ENCODE data around the gene CCDC192. TPM values are rescaled to one million over a fixed set of nuclear protein-coding genes. Genes with fewer than 3 reads are reported as not detected.

The CCDC192 gene
- total RNA-seq, 2 donors from 2014 or later = not detected

DNA sequence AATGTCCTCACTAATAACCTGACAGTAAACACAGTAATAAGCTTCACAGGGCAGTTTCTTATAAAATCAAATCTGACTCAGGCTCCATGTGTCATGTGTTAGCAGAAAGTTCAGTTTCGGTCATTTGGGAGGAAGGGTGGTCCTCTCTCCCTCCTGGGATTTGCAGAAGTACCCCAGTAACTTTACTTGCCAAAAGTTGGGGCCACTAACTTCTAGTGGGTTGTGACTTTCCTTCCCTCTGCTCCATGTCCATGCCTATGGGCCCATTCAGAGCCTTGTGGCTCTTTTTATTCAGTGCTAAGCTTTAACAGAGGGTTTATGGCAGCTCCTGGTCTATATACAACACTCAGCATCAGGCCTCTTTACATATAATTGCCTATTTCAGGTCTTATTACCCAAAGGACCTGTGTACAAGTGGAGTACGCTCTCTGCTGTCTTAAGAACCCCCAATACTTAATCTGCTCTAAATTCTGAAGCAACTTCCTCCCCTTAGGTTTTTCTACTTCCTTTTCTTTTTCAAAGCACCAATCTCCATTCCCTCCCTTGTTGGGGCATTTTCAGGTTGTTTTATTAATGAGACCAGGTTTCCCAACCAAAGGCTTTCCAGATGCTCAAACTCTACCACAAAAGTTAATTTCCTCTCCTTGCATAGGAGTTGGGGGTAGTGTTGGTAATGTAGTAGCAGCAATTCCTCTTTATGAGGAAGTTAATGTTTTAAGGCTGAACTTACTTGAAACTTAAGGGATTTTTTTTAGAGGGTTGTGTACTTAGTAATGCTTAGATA lies 107.7 kb downstream of the CCDC192 start:
- Histone ChIP-seq H3K27ac (no peak overlapping the region), H3K4me1 (ENCODE audit: control insufficient read depth in 1 of 2, low read depth in 2 of 2) (peaks cover 6 to 16% of the 10 kb centered on the region in 2 donors), H3K9me3 (no peaks in the 10 kb centered on the region), H3K4me3 (no peak overlapping the region), H3K27me3 (replicated peaks; ENCODE audit: insufficient read depth) (no peaks in the 10 kb centered on the region), H3K36me3 (no peaks in the 10 kb centered on the region)
- TF ChIP-seq, protein P1, sequence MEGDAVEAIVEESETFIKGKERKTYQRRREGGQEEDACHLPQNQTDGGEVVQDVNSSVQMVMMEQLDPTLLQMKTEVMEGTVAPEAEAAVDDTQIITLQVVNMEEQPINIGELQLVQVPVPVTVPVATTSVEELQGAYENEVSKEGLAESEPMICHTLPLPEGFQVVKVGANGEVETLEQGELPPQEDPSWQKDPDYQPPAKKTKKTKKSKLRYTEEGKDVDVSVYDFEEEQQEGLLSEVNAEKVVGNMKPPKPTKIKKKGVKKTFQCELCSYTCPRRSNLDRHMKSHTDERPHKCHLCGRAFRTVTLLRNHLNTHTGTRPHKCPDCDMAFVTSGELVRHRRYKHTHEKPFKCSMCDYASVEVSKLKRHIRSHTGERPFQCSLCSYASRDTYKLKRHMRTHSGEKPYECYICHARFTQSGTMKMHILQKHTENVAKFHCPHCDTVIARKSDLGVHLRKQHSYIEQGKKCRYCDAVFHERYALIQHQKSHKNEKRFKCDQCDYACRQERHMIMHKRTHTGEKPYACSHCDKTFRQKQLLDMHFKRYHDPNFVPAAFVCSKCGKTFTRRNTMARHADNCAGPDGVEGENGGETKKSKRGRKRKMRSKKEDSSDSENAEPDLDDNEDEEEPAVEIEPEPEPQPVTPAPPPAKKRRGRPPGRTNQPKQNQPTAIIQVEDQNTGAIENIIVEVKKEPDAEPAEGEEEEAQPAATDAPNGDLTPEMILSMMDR (IDR thresholded peaks at IDR 0.05) = no peak
- no peak for DNase-seq (ENCODE audit: low spot score)
- no peak for ATAC-seq (ENCODE audit: insufficient number of reproducible peaks, low FRiP score, low read depth)

DNA sequence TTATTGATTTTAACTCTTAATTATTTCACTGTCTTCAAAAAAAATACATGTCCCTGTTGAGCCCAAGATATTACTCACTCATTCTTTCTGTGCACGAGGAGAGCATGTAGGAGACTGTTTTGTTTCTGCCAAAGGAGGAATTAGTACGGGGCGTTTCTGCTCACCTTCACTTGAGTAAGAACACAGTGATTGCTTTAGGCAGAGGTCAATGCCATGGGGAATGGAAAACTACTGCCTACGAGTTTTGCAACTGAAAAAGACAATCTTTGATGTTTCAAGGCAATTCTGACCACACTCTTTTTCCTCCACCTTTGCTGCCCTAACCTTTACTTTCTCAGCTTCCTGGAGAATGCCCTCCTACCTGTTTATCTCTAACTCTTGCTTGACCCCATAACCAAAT lies 109.4 kb downstream of the CCDC192 start:
- ATAC-seq (ENCODE audit: insufficient number of reproducible peaks, low FRiP score, low read depth) = no peak
- TF ChIP-seq, protein P1 (IDR thresholded peaks at IDR 0.05) = no peak
- H3K27me3 ChIP-seq (replicated peaks; ENCODE audit: insufficient read depth) = no peaks in the 10 kb centered on the region
- no peak overlapping the region for H3K4me3 ChIP-seq
- H3K27ac ChIP-seq = no peak overlapping the region
- no peaks in the 10 kb centered on the region for H3K9me3 ChIP-seq
- H3K4me1 ChIP-seq (ENCODE audit: control insufficient read depth in 1 of 2, low read depth in 2 of 2) = peaks cover 6 to 16% of the 10 kb centered on the region in 2 donors
- H3K36me3 ChIP-seq = no peaks in the 10 kb centered on the region
- no peak for DNase-seq (ENCODE audit: low spot score)

DNA sequence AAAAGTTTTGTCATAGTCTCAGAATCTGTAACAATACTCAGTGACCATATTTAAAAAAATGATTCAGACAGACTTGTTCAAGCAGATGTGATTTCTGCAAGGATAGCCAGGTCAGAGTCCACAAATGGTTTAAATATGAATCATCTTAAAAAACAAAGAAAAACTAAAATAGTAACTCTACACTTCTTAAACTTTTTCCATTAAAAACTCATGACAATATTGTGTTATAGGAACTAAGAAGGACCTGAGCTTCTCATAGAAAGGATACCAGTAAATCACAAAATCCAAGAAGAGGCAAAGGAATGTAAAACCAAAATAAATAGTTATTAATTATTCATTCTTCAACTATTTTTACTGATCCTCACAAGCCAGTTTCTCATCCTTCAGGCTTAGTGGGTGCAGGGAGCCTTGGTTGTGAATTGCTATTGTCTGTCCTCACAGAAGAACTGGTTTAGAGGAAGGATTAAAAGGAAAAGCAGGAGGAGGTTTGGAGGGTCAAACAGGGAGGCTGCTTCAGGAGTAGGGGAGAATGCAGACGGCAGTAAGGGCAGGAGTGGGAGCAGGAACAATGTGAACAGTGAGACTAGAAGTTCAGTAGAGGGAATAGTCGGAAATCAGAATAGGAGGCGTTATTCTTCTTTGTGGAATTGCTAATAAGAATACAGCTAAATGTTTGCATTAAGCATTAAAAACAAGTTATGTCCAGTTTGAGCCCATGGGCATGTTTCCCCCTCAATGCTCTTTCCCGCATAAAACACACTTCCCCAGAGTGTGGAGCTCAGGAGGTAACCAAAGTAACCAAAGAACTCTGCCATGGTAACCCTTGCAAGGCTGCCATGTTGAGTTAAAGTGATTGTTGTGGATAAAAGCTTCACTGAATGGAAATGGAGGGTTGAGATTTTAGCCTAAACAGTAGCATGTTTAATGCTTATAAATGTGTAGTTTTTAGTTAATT lies 110.7 kb downstream of the CCDC192 start:
- H3K27me3 ChIP-seq (replicated peaks; ENCODE audit: insufficient read depth) = no peaks in the 10 kb centered on the region
- no peaks in the 10 kb centered on the region for H3K36me3 ChIP-seq
- no peaks in the 10 kb centered on the region for H3K9me3 ChIP-seq
- no peak overlapping the region for H3K4me3 ChIP-seq
- no peak for DNase-seq (ENCODE audit: low spot score)
- H3K27ac ChIP-seq = no peak overlapping the region
- TF ChIP-seq, protein P1 (IDR thresholded peaks at IDR 0.05) = no peak
- ATAC-seq (ENCODE audit: insufficient number of reproducible peaks, low FRiP score, low read depth) = no peak
- peaks cover 6 to 16% of the 10 kb centered on the region in 2 donors for H3K4me1 ChIP-seq (ENCODE audit: control insufficient read depth in 1 of 2, low read depth in 2 of 2)

DNA sequence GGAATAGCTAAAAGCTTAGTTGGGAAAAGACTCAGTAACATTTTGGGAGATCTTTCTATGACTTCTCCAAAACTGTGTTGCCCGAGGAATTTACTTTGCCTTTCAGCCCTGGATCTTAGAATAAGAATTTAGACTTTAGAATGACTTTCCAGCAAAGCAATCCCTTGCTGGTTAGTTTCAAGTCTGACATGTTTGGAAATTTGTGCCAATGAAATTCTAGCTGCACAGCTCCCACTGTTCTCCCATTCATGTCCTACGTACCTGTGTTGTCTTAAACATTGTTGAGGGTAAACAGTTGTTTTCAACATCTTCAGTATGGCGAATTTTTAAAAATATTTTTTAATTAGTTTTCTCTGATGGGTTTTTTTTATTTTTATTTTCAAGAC lies 111.4 kb downstream of the CCDC192 start:
- no peaks in the 10 kb centered on the region for H3K9me3 ChIP-seq
- no peaks in the 10 kb centered on the region for H3K36me3 ChIP-seq
- H3K4me3 ChIP-seq = no peak overlapping the region
- peaks cover 6 to 16% of the 10 kb centered on the region in 2 donors for H3K4me1 ChIP-seq (ENCODE audit: control insufficient read depth in 1 of 2, low read depth in 2 of 2)
- H3K27ac ChIP-seq = no peak overlapping the region
- TF ChIP-seq, protein P1 (IDR thresholded peaks at IDR 0.05) = no peak
- DNase-seq (ENCODE audit: low spot score) = no peak
- no peaks in the 10 kb centered on the region for H3K27me3 ChIP-seq (replicated peaks; ENCODE audit: insufficient read depth)
- no peak for ATAC-seq (ENCODE audit: insufficient number of reproducible peaks, low FRiP score, low read depth)

DNA sequence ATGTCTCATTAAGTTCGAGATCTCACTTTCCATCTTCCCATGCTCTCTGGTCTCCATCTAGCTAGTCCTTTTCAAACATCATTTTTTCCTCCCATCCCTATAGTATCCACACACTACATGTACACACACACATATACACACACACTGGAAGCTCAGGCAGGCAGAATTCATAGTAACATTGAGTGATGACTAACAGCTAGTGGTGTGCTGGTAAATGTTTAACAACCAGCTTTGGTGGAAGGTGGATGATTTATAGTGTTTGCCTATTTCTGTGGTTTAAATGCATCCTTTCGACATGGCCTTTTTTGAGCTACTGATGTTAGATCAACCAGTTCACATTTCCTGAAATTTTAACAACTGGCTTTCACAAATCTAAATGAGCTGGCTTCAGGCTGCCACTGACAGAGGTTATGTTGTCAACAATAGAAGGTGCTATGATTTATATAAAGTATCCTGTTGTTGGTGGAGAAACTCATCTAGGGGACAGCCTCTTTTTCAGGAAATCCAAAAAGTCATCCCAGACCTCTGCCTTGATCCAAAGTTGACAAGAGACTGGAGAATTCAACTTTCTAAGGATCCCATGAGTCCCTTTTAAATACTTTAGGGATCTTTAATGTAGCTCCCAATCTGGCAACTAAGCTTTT lies 117.8 kb downstream of the CCDC192 start:
- TF ChIP-seq, protein P1 (IDR thresholded peaks at IDR 0.05) = no peak

More for the DNA sequence above, 117.8 kb downstream of the CCDC192 start:
- H3K36me3 ChIP-seq = no peaks in the 10 kb centered on the region
- DNase-seq (ENCODE audit: low spot score) = no peak
- H3K27ac ChIP-seq = no peak overlapping the region
- H3K27me3 ChIP-seq (replicated peaks; ENCODE audit: insufficient read depth) = no peaks in the 10 kb centered on the region
- ATAC-seq (ENCODE audit: insufficient number of reproducible peaks, low FRiP score, low read depth) = no peak
- H3K4me3 ChIP-seq = no peak overlapping the region
- H3K4me1 ChIP-seq (ENCODE audit: control insufficient read depth in 1 of 2, low read depth in 2 of 2) = no peaks in the 10 kb centered on the region
- no peaks in the 10 kb centered on the region for H3K9me3 ChIP-seq
